ENCODE measurements around the gene PELI2. TPM values are rescaled to one million over a fixed set of nuclear protein-coding genes. Genes with fewer than 3 reads are reported as not detected.
A peak's percentile ranks its signal among the peaks of the same experiment; 100 is the strongest.

PELI2 gene
- total RNA-seq, 1 donor from 2014 or later, result 40.6 TPM

- Mint-ChIP-seq H3K36me3 (ENCODE audit: low read depth, unreplicated experiment) (peaks cover 4% of the 10 kb centered on the region), H3K27me3 (ENCODE audit: unreplicated experiment) (peaks cover 4% of the 10 kb centered on the region), H3K4me3 (ENCODE audit: unreplicated experiment) (no peak overlapping the region), H3K9me3 (ENCODE audit: unreplicated experiment) (no peaks in the 10 kb centered on the region), H3K27ac (ENCODE audit: unreplicated experiment) (no peak overlapping the region), H3K4me1 (ENCODE audit: unreplicated experiment) (peaks cover 36% of the 10 kb centered on the region)
- no peak for DNase-seq (ENCODE audit: low spot score)
- TF ChIP-seq CTCF (IDR thresholded peaks at IDR 0.05; ENCODE audit: unreplicated experiment), result no peak
Observed at GRCh38 chr14:56212521-56212920, 94.3 kb downstream of the PELI2 start.

GRCh38 chr14:56213306-56213705 lies 95.1 kb downstream of the PELI2 start:
- Mint-ChIP-seq H3K36me3 (ENCODE audit: low read depth, unreplicated experiment) (peaks cover 4% of the 10 kb centered on the region), H3K4me1 (ENCODE audit: unreplicated experiment) (peaks cover 36% of the 10 kb centered on the region), H3K27ac (ENCODE audit: unreplicated experiment) (peak overlapping the region; percentile 4), H3K4me3 (ENCODE audit: unreplicated experiment) (peak overlapping the region; percentile 14), H3K27me3 (ENCODE audit: unreplicated experiment) (peaks cover 4% of the 10 kb centered on the region), H3K9me3 (ENCODE audit: unreplicated experiment) (no peaks in the 10 kb centered on the region)
- no peak for DNase-seq (ENCODE audit: low spot score)
- TF ChIP-seq CTCF (IDR thresholded peaks at IDR 0.05; ENCODE audit: unreplicated experiment), result no peak

GRCh38 chr14:56215180-56215579 lies 97.0 kb downstream of the PELI2 start:
- Mint-ChIP-seq H3K36me3 (ENCODE audit: low read depth, unreplicated experiment) (peaks cover 4% of the 10 kb centered on the region), H3K27me3 (ENCODE audit: unreplicated experiment) (peaks cover 4% of the 10 kb centered on the region), H3K9me3 (ENCODE audit: unreplicated experiment) (no peaks in the 10 kb centered on the region), H3K27ac (ENCODE audit: unreplicated experiment) (no peak overlapping the region), H3K4me3 (ENCODE audit: unreplicated experiment) (no peak overlapping the region), H3K4me1 (ENCODE audit: unreplicated experiment) (peaks cover 29% of the 10 kb centered on the region)
- no peak for TF ChIP-seq CTCF (IDR thresholded peaks at IDR 0.05; ENCODE audit: unreplicated experiment)
- DNase-seq (ENCODE audit: low spot score), result no peak

- Mint-ChIP-seq H3K27ac (ENCODE audit: unreplicated experiment) (no peak overlapping the region), H3K4me1 (ENCODE audit: unreplicated experiment) (peaks cover 29% of the 10 kb centered on the region), H3K27me3 (ENCODE audit: unreplicated experiment) (peaks cover 1% of the 10 kb centered on the region), H3K36me3 (ENCODE audit: low read depth, unreplicated experiment) (peaks cover 4% of the 10 kb centered on the region), H3K4me3 (ENCODE audit: unreplicated experiment) (no peak overlapping the region), H3K9me3 (ENCODE audit: unreplicated experiment) (no peaks in the 10 kb centered on the region)
- no peak for DNase-seq (ENCODE audit: low spot score)
- TF ChIP-seq CTCF (IDR thresholded peaks at IDR 0.05; ENCODE audit: unreplicated experiment), result no peak
Observed at GRCh38 chr14:56216626-56217379, 98.6 kb downstream of the PELI2 start.

- H3K36me3 Mint-ChIP-seq (ENCODE audit: low read depth, unreplicated experiment), result peaks cover 4% of the 10 kb centered on the region
- H3K9me3 Mint-ChIP-seq (ENCODE audit: unreplicated experiment), result no peaks in the 10 kb centered on the region
- H3K27me3 Mint-ChIP-seq (ENCODE audit: unreplicated experiment), result peaks cover 2% of the 10 kb centered on the region
- DNase-seq (ENCODE audit: low spot score), result no peak
- H3K4me3 Mint-ChIP-seq (ENCODE audit: unreplicated experiment), result no peak overlapping the region
- no peak overlapping the region for H3K27ac Mint-ChIP-seq (ENCODE audit: unreplicated experiment)
- peaks cover 32% of the 10 kb centered on the region for H3K4me1 Mint-ChIP-seq (ENCODE audit: unreplicated experiment)
- TF ChIP-seq CTCF (IDR thresholded peaks at IDR 0.05; ENCODE audit: unreplicated experiment), result no peak
Observed at GRCh38 chr14:56217380-56218045, 99.3 kb downstream of the PELI2 start.

Measured in endothelial cell (in vitro differentiated cells).